Measurements from ENCODE around the gene ADIPOR2. TPM values are rescaled to one million over a fixed set of nuclear protein-coding genes. Genes with fewer than 3 reads are reported as not detected.
"Not testable (repeated sequence)": the region's sequence is repeated elsewhere in the genome, so short reads cannot be mapped to it uniquely, and the experiment has no call there.

ADIPOR2 gene
- total and polyA plus RNA-seq, 11 donors: 17.7 to 52.5 (median 36.7) TPM

DNA sequence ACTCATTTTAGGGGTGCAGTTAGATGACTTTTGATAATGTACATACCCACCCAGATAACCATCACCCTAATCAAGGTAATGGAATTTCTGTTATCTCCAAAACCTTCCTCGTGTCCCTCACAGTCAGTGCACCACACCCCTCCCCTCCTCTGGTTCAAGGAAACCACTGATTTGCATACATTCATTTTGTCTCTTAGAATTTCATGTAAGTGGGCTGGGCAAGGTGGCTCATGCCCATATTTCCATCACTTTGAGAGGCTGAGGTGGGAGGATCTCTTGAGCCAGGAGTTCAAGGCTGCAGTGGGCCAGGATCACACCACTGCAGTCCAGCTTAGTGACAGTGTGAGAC lies 15.7 kb downstream of the ADIPOR2 start:
- H3K27ac ChIP-seq: no peak overlapping the region
- WGBS, 4 donors: 49 to 63% (median 61%) methylated on average over 1 of the region's 1 CpG
- intact Hi-C loops (cut with DNase I): no loop called here
- peaks cover 0 to 7% (median 0%) of the 10 kb centered on the region in 12 donors for H3K9me3 ChIP-seq
- H3K27me3 ChIP-seq: no peaks in the 10 kb centered on the region
- ATAC-seq (no peak), DNase-seq (no peak)
- no peaks in the 10 kb centered on the region for H3K36me3 ChIP-seq
- no peak overlapping the region for H3K4me3 ChIP-seq
- H3K4me1 ChIP-seq: peaks cover 0 to 68% (median 12%) of the 10 kb centered on the region in 12 donors
- TF ChIP-seq, protein P1, sequence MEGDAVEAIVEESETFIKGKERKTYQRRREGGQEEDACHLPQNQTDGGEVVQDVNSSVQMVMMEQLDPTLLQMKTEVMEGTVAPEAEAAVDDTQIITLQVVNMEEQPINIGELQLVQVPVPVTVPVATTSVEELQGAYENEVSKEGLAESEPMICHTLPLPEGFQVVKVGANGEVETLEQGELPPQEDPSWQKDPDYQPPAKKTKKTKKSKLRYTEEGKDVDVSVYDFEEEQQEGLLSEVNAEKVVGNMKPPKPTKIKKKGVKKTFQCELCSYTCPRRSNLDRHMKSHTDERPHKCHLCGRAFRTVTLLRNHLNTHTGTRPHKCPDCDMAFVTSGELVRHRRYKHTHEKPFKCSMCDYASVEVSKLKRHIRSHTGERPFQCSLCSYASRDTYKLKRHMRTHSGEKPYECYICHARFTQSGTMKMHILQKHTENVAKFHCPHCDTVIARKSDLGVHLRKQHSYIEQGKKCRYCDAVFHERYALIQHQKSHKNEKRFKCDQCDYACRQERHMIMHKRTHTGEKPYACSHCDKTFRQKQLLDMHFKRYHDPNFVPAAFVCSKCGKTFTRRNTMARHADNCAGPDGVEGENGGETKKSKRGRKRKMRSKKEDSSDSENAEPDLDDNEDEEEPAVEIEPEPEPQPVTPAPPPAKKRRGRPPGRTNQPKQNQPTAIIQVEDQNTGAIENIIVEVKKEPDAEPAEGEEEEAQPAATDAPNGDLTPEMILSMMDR (IDR thresholded peaks at IDR 0.05): no peak
- TF ChIP-seq POLR2A (IDR thresholded peaks at IDR 0.05): no peak

DNA sequence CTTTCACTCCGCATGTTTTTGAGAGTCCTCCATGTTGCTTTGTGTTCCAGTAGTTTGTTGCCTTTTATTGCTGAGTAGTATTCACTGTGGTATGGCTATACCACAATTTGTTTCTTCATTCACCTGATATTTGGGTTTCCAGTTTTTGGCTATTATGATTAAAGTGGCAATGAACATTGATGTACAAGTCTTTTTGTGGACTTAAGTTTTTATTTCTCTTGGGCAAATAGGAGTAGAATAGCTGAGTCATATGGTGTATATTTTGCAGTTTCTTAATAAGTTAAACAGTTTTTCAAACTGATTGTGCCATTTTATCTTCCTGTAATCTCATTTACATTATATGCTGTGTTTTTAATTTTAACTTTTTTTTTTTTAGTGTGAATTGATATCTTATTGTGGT lies 16.2 kb downstream of the ADIPOR2 start:
- WGBS, 4 donors: 87 to 98% (median 95%) methylated on average over 1 of the region's 1 CpG
- Histone ChIP-seq H3K27me3 (no peaks in the 10 kb centered on the region), H3K4me3 (no peak overlapping the region), H3K4me1 (peaks cover 0 to 71% (median 16%) of the 10 kb centered on the region in 12 donors), H3K27ac (no peak overlapping the region), H3K36me3 (no peaks in the 10 kb centered on the region), H3K9me3 (peaks cover 0 to 7% (median 0%) of the 10 kb centered on the region in 12 donors)
- intact Hi-C loops (cut with DNase I): no loop called here
- ATAC-seq: no peak
- TF ChIP-seq POLR2A (IDR thresholded peaks at IDR 0.05): no peak
- TF ChIP-seq, protein P1 (IDR thresholded peaks at IDR 0.05): no peak
- no peak for DNase-seq

DNA sequence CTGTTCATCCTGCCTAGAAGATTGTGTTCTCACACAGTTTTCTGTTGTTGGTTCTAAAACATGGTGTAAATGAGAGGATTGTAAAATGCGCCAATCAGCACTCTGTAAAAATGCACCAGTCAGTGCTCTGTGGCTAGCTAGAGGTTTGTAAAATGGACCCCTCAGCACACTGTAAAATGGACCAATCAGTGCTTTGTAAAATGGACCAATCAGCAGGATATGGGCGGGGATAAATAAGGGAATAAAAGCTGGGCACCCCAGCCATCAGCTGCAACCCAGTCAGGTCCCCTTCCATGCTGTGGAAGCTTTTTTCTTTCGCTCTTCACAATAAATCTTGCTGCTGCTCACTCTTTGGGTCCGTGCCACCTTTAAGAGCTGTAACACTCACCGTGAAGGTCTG lies 19.1 kb downstream of the ADIPOR2 start:
- not testable (repeated sequence) for DNase-seq, ATAC-seq, H3K9me3 ChIP-seq, H3K27ac ChIP-seq, H3K27me3 ChIP-seq, H3K36me3 ChIP-seq, H3K4me3 ChIP-seq
- intact Hi-C loops (cut with DNase I): loop anchor here in 2 of 10 donors (10.0 kb wide), 1 partner anchor 55 kb away; no protein-coding TSS in a partner anchor
- H3K4me1 ChIP-seq: peaks cover 0 to 56% (median 12%) of the 10 kb centered on the region in 12 donors
- WGBS, 4 donors: 96 to 99% (median 97%) methylated on average over 5 of the region's 5 CpGs

DNA sequence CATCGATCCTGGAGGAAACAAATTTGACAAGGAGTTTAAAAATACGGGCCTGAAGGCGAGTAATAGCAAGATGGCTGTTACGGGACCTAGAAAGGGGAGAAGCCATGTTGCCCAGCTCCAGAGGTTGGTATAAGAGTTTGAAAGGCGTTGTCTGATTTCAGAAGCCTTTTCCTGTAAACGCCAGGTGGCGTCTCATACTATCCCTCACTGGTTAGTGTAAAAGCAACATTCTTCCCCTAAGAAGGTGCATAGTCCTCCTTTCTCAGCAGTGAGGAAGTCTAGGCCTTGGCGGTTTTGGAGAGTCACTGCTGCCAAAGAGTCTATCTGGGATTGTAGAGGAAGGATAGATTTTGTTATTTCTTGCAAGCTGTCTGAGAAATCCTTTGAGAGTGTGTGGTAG lies 20.0 kb downstream of the ADIPOR2 start:
- peaks cover 0 to 14% (median 2%) of the 10 kb centered on the region in 12 donors for H3K9me3 ChIP-seq
- H3K4me3 ChIP-seq, ATAC-seq, H3K27me3 ChIP-seq, DNase-seq, H3K27ac ChIP-seq, H3K36me3 ChIP-seq: not testable (repeated sequence)
- intact Hi-C loops (cut with DNase I): loop anchor here in 2 of 10 donors (10.0 kb wide), 1 partner anchor 54 kb away; no protein-coding TSS in a partner anchor
- peaks cover 0 to 51% (median 11%) of the 10 kb centered on the region in 12 donors for H3K4me1 ChIP-seq
- 91 to 98% (median 95%) methylated on average over 8 of the region's 8 CpGs for WGBS, 4 donors

DNA sequence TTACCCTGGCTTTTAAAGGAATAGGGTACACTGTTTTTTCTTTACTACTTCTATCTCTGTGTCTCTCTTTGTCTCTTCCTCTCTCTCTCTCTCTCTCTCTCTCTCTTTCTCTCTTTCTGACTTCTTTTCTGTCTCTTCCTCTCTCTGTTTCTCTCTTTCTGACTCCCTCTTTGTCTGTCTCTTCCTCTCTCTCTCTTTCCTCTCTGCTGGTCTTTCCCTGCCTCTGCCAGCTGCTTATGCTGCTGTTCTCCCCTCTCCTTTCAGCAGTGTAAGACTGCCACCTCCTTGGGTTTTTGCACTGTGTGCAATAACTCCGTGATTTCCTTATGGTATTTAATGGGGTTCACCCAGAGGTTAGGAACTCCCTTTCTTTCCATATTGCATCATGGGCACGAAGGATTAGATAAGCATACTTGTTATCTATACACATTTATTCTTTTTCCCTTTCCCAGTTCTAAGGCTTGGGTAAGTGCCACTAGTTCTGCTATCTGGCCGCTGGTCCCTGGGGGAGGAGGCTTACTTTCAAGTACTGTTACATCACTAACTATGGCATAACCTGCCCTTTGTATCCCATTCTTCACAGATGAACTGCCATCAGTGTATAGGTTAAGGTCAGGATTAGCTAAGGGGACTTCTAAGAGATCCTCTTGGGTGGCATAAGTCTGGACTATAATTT lies 20.8 kb downstream of the ADIPOR2 start:
- WGBS, 4 donors: 39 to 43% (median 40%) methylated on average over 3 of the region's 3 CpGs
- H3K27me3 ChIP-seq, H3K27ac ChIP-seq, DNase-seq, H3K4me3 ChIP-seq, H3K36me3 ChIP-seq, ATAC-seq: not testable (repeated sequence)
- intact Hi-C loops (cut with DNase I): loop anchor here in 2 of 10 donors (10.0 kb wide), 1 partner anchor 53 kb away; no protein-coding TSS in a partner anchor
- H3K9me3 ChIP-seq: peaks cover 0 to 14% (median 2%) of the 10 kb centered on the region in 12 donors
- H3K4me1 ChIP-seq: peaks cover 0 to 53% (median 17%) of the 10 kb centered on the region in 12 donors

DNA sequence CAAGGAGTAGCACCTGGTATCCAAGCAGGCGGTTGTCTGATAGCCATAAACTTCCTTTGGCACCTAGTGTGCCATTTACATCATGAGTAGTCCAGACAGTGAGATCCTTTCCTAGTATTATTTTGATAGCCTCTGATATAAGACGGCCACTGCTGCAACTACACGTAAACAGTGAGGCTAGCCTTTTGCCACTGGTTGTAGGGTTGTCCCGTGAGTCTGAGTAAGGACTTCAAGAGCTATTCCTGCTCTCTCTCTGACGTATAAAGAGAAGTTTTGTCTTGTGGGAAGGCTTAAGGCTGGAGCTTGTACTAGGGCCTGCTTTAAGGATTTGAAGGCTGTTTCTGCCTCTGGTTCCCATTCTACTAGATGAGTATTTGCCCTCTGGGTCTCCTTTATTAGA lies 21.4 kb downstream of the ADIPOR2 start:
- H3K4me1 ChIP-seq: peaks cover 0 to 54% (median 21%) of the 10 kb centered on the region in 12 donors
- intact Hi-C loops (cut with DNase I): loop anchor here in 2 of 10 donors (10.0 kb wide), 1 partner anchor 52 kb away; no protein-coding TSS in a partner anchor
- ATAC-seq, DNase-seq, H3K36me3 ChIP-seq, H3K4me3 ChIP-seq, H3K27me3 ChIP-seq, H3K27ac ChIP-seq: not testable (repeated sequence)
- 89 to 96% (median 93%) methylated on average over 5 of the region's 5 CpGs for WGBS, 4 donors
- H3K9me3 ChIP-seq: peaks cover 0 to 14% (median 2%) of the 10 kb centered on the region in 12 donors

DNA sequence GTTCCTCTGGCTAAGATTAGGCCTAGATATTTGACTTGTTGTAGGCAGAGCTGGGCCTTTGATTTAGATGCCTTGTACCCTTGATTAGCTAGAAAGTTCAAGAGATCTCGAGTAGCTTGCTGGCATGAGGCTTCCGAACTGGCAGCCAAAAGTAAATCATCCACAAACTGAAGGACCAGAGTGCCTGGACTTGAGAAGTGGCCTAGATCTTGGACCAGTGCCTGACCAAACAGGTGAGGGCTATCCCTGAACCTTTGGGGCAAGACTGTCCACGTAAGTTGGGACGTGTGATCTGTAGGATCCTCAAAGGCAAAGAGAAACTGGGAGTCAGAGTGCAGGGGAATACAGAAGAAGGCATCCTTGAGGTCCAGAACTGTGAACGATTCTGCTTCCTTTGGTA lies 22.0 kb downstream of the ADIPOR2 start:
- H3K4me3 ChIP-seq, DNase-seq, H3K27ac ChIP-seq, ATAC-seq, H3K27me3 ChIP-seq, H3K36me3 ChIP-seq: not testable (repeated sequence)
- H3K4me1 ChIP-seq: peaks cover 0 to 53% (median 20%) of the 10 kb centered on the region in 12 donors
- peaks cover 0 to 14% (median 2%) of the 10 kb centered on the region in 12 donors for H3K9me3 ChIP-seq
- 89 to 98% (median 93%) methylated on average over 5 of the region's 5 CpGs for WGBS, 4 donors
- intact Hi-C loops (cut with DNase I): loop anchor here in 2 of 10 donors (10.0 kb wide), 1 partner anchor 52 kb away; no protein-coding TSS in a partner anchor

DNA sequence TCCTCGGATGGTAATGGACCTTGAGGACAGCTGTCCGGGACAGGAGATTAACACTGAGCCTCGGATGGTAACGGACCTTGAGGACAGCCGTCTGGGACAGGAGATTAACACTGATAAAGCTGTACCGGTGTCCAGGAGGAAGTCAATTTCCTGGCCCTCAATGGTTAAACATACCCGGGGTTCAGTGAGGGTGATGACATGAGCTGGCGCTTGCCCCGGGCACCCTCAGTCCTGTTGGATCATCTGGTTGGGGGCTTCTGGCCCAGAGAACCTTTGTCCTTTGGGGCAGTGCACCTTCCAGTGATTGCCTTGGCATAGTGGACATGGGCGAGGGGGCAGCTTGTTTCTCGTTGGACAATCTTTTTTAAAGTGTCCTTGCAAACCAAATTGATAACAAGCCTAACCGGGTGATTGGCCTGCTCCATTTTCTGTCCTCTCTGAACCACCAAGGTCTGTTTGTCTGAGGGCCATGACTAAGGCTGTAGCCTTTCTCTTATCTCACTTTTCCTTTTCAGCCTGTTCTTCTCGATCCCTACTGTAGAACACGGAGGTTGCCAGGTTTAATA lies 23.0 kb downstream of the ADIPOR2 start:
- not testable (repeated sequence) for DNase-seq, H3K27me3 ChIP-seq, H3K4me3 ChIP-seq, H3K36me3 ChIP-seq, ATAC-seq, H3K27ac ChIP-seq
- Histone ChIP-seq H3K4me1 (peaks cover 0 to 58% (median 23%) of the 10 kb centered on the region in 12 donors), H3K9me3 (peaks cover 0 to 14% (median 2%) of the 10 kb centered on the region in 12 donors)
- intact Hi-C loops (cut with DNase I): loop anchor here in 2 of 10 donors (10.0 kb wide), 1 partner anchor 51 kb away; no protein-coding TSS in a partner anchor
- 75 to 86% (median 80%) methylated on average over 12 to 14 of the region's 14 CpGs for WGBS, 4 donors
